BE2C (cell line): ENCODE results near the gene GUCY2F.

Experiments
- DNase-seq: peaks from one replicate; pipeline ENCODE4 v3.0.0-alpha.2; 2020
- H3K27me3 ChIP-seq: fragments of 250-450 bp; sonication (Bioruptor Pico); 2 replicates; pipeline ENCODE4 v1.5.1; 2020; ENCODE audit warnings: mild to moderate bottlenecking
- H3K36me3 ChIP-seq: fragments of 250-450 bp; sonication (Bioruptor Pico); 2 replicates; pipeline ENCODE4 v1.5.1; 2020; ENCODE audit warnings: mild to moderate bottlenecking
- H3K4me1 ChIP-seq: fragments of 250-450 bp; sonication (Bioruptor Pico); 2 replicates; pipeline ENCODE4 v1.5.1; 2020
- H3K4me3 ChIP-seq: 2 replicates; pipeline ENCODE4 v1.5.1; 2011; ENCODE audit warnings: low read depth, low read length
- H3K9me3 ChIP-seq: fragments of 250-450 bp; sonication (Bioruptor Pico); 2 replicates; pipeline ENCODE4 v1.5.1; 2020
- TF ChIP-seq, protein P1 (sequence below): IDR thresholded peaks from 2 replicates; pipeline ENCODE4 v1.5.1; 2012; ENCODE audit warnings: mild to moderate bottlenecking, low read depth, low read length

GUCY2F gene

DNA sequence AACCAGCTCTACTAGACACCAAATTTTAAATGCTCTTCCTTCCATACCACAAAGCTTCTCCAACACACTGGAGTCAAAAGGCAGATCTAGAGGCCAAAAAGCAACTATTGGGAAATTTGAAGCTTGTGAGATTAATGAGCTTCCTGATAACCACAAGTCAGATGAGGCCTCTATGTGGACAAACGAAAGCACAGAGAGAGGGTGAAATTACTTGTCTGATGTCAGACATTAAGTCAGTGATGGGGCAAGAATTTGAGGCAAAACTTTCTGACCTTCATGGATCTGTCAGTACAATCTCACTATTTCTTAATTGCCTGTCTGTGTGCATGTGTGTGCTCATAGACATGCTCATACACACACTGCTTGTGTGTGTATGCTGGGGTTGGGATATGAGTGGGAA, 103.6 kb downstream of the GUCY2F start:
- H3K36me3 ChIP-seq = no peaks in the 10 kb centered on the region
- no peaks in the 10 kb centered on the region for H3K4me1 ChIP-seq
- no peak overlapping the region for H3K4me3 ChIP-seq
- DNase-seq = no peak
- TF ChIP-seq, protein P1, sequence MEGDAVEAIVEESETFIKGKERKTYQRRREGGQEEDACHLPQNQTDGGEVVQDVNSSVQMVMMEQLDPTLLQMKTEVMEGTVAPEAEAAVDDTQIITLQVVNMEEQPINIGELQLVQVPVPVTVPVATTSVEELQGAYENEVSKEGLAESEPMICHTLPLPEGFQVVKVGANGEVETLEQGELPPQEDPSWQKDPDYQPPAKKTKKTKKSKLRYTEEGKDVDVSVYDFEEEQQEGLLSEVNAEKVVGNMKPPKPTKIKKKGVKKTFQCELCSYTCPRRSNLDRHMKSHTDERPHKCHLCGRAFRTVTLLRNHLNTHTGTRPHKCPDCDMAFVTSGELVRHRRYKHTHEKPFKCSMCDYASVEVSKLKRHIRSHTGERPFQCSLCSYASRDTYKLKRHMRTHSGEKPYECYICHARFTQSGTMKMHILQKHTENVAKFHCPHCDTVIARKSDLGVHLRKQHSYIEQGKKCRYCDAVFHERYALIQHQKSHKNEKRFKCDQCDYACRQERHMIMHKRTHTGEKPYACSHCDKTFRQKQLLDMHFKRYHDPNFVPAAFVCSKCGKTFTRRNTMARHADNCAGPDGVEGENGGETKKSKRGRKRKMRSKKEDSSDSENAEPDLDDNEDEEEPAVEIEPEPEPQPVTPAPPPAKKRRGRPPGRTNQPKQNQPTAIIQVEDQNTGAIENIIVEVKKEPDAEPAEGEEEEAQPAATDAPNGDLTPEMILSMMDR = no peak
- no peaks in the 10 kb centered on the region for H3K27me3 ChIP-seq
- H3K9me3 ChIP-seq = no peaks in the 10 kb centered on the region

DNA sequence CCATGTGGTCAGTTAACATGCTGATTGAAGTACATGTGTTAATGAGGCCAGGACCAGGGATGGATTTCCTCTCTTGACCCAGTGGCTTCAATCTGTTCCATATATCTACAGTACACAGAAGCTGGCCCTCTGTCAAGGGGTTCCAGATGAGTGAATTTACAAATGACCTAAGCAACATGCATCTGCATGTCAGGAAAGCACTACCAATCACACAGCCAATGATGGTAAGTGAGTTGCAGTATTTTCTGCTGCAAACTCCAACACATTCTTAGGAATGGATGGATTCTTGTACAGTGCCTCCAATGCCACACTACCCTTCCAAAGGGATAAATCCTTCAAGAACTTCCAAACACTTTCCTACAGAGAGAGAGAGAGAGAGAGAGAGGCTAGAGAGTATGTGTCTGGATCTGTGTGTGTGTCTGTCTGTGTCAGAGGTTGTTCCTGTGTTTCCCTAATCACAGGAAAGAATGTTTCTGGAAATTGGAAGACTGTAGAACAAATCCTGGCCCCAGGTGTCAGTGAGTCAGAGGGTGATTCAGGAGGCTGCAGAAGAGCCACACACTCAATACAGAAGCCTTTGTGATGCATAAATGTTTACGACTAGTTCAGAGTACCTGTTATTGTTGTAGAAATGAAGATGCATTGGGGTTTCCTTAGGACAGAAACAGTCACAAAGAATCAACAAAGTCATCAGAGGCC, 107.5 kb downstream of the GUCY2F start:
- H3K4me3 ChIP-seq = no peak overlapping the region
- DNase-seq = no peak
- TF ChIP-seq, protein P1 = no peak

DNA sequence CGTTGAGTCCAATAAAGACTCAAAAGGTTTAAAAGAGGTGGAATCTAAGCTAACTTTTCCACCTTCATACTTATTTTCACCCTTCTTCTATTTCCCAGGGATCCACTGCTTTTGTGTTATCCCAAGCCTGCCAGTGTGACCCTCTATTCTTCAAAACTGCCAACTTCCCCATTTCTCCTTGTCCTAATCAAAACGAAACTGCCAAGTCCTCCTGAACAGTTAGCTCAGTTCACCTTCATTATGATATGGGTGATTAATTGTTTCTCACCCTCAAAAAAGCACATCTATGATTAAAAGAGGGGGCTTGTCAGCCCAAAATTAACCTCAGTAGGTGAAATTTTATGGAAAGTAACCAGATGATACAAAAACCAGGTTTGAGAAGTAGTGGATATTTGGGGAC, 108.4 kb downstream of the GUCY2F start:
- TF ChIP-seq, protein P1 = no peak
- no peak for DNase-seq
- H3K36me3 ChIP-seq = no peaks in the 10 kb centered on the region

More for the DNA sequence above, 107.5 kb downstream of the GUCY2F start:
- Histone ChIP-seq H3K9me3 (no peaks in the 10 kb centered on the region), H3K4me1 (no peaks in the 10 kb centered on the region), H3K27me3 (no peaks in the 10 kb centered on the region), H3K36me3 (no peaks in the 10 kb centered on the region)

DNA sequence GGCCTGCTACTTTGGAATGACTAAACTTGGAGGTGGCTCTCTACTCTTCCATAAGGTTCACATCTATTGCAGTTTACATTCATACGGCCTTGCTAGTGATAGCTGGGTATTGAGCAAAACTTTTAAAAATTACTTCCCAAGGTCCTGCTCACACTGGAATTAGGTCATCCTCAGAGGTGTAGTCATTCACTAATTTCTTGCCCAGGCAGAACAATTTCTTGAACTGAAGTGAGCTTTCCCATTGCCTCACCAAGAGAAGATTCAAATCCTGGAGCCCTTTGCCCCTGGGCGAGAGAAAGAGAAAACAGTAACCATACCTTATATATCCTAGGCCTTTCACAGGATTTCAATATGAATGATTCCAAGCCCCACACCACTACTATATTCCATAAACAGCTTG, 109.2 kb downstream of the GUCY2F start:
- TF ChIP-seq, protein P1 = no peak
- Histone ChIP-seq H3K4me3 (no peak overlapping the region), H3K9me3 (no peaks in the 10 kb centered on the region), H3K4me1 (no peaks in the 10 kb centered on the region), H3K36me3 (no peaks in the 10 kb centered on the region), H3K27me3 (no peaks in the 10 kb centered on the region)
- DNase-seq = no peak

More for the DNA sequence above, 108.4 kb downstream of the GUCY2F start:
- no peaks in the 10 kb centered on the region for H3K4me1 ChIP-seq
- H3K4me3 ChIP-seq = no peak overlapping the region
- H3K9me3 ChIP-seq = no peaks in the 10 kb centered on the region
- H3K27me3 ChIP-seq = no peaks in the 10 kb centered on the region

DNA sequence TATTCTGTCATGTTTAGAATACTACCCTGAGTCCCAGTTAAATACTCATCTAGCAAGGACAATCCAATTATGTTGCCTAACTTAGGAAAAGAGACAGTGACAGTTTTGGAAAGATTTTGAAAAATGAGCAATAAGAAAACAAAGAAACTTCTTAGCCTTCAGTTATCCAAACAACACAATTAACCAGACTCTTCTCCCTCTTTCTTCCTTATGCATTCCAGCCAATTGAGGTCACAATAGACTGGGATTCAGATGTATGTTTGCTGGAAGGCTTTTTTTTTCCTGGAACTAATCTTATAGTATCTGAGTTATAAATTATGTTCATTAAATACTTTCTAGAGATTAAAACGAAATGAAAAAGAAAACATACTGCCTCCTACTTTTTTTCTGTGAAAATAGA, 109.6 kb downstream of the GUCY2F start:
- no peak for DNase-seq
- Histone ChIP-seq H3K4me3 (no peak overlapping the region), H3K36me3 (no peaks in the 10 kb centered on the region), H3K27me3 (no peaks in the 10 kb centered on the region), H3K4me1 (no peaks in the 10 kb centered on the region), H3K9me3 (no peaks in the 10 kb centered on the region)
- TF ChIP-seq, protein P1 = no peak

DNA sequence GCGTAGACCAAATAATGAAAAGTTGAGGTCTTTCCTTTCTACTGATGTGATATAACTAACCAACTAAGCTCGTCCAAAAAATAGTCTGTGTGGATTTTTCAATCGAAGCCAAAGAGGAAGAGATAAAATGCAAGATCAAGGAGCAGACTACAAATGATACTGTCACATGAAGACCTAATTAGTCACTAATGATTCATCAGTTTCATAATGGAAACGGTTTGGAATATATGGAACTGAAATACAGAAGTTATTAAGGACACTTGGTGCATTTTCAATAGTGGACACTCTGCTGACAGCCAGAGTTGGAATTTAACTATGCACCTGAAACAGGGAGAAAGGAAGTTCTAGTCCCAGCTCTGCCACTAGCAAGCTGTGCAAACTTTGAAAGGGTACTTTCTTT, 119.8 kb downstream of the GUCY2F start:
- no peak for DNase-seq
- no peaks in the 10 kb centered on the region for H3K36me3 ChIP-seq
- no peaks in the 10 kb centered on the region for H3K27me3 ChIP-seq
- H3K4me1 ChIP-seq = no peaks in the 10 kb centered on the region
- TF ChIP-seq, protein P1 = no peak
- H3K9me3 ChIP-seq = no peaks in the 10 kb centered on the region
- H3K4me3 ChIP-seq = no peak overlapping the region
